ENCODE results near the gene SUPT5H.

The SUPT5H gene

GRCh38 chr19:39428283-39429112, 16.9 kb upstream of the SUPT5H start:
- no peak for DNase-seq (ENCODE audit: insufficient read length, low spot score)
- TF ChIP-seq CTCF (IDR thresholded peaks at IDR 0.05; ENCODE audit: insufficient read depth, missing control alignments) = no peak
- FAIRE-seq = no peak

GRCh38 chr19:39430675-39431593, 14.4 kb upstream of the SUPT5H start:
- DNase-seq (ENCODE audit: insufficient read length, low spot score) = peak; percentile 10
- no peak for TF ChIP-seq CTCF (IDR thresholded peaks at IDR 0.05; ENCODE audit: insufficient read depth, missing control alignments)
- FAIRE-seq = no peak

GRCh38 chr19:39432677-39433025, 12.7 kb upstream of the SUPT5H start:
- no peak for FAIRE-seq
- no peak for TF ChIP-seq CTCF (IDR thresholded peaks at IDR 0.05; ENCODE audit: insufficient read depth, missing control alignments)
- no peak for DNase-seq (ENCODE audit: insufficient read length, low spot score)

- no peak for TF ChIP-seq CTCF (IDR thresholded peaks at IDR 0.05; ENCODE audit: insufficient read depth, missing control alignments)
- no peak for DNase-seq (ENCODE audit: insufficient read length, low spot score)
- no peak for FAIRE-seq
Measured at GRCh38 chr19:39433480-39434079, 11.8 kb upstream of the SUPT5H start.

GRCh38 chr19:39434123-39435076, 11.0 kb upstream of the SUPT5H start:
- DNase-seq (ENCODE audit: insufficient read length, low spot score) (no peak), FAIRE-seq (no peak)
- TF ChIP-seq CTCF (IDR thresholded peaks at IDR 0.05; ENCODE audit: insufficient read depth, missing control alignments) = no peak

Data from D721Med (cell line).